GM18873 (cell line): ENCODE results near the gene TUBB6.

Source experiments
- ATAC-seq: cut with Tn5 transposase; IDR thresholded peaks from one replicate; pipeline ENCODE4 v1.9.1; 2021; ENCODE audit warnings: mild to moderate bottlenecking, moderate library complexity, moderate number of reproducible peaks; ENCODE audit not compliant: unreplicated experiment, low FRiP score

TUBB6 gene

DNA sequence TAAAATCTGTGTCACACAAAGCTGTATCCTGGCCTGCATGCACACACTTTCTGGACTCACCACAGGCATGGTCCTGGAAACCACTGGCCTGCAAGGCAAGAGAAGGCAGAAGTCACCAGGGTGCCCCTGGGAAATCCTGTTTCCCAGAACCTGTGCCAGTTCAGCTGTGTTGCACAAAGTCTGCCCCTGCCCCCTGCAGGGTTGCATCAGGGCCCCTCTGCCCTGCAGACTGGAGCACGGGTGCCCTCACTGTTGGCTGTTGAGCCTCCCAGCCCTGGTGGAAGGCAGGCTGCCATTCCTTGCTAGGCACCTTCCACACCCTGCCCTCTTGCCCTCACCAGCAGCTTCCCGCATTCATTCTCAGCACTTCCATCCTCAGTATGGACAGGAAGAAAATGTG is 18.0 kb upstream of the TUBB6 start:
- ATAC-seq: no peak

DNA sequence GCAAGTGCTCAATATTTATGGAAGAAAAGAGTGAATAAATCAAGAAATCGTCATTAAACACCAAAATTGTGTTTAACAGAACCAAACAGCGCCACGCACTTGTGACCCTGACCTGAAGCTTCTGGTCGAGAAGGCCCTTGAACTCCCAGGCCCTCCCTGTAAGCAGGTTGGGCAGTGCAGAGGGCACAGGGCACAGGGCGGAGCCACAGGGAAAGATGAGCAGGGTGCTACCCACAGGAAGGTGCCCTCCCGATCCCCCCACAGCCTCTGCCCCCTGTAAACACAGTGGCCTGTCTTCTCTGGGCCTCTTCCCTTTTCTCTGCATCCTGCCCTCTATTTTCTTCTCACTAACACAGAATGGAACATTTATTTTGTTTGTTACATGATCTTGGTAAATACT is 16.9 kb upstream of the TUBB6 start:
- ATAC-seq: no peak

GRCh38 chr18:12291690-12292089 is 16.4 kb upstream of the TUBB6 start:
- ATAC-seq: no peak

DNA sequence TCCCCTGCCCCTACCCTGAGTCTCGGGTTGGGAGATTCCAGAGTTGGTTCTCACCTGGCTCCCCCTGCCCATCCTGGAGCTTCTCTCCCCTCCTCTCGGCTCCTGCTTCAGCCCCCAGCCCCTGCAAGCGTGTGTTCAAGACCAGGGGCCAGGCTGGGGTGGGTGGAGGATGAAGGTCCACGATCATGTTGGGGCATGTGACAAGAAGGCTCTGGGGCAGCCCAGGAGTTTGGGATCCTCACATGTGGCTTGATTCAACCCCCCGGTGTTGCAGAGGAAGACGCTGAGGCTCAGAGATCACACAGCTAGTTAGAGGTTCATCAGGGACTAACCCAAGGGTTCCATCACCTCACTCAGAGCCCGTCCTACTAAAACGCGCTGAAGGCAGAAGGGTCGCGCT is 14.2 kb upstream of the TUBB6 start:
- ATAC-seq: no peak

DNA sequence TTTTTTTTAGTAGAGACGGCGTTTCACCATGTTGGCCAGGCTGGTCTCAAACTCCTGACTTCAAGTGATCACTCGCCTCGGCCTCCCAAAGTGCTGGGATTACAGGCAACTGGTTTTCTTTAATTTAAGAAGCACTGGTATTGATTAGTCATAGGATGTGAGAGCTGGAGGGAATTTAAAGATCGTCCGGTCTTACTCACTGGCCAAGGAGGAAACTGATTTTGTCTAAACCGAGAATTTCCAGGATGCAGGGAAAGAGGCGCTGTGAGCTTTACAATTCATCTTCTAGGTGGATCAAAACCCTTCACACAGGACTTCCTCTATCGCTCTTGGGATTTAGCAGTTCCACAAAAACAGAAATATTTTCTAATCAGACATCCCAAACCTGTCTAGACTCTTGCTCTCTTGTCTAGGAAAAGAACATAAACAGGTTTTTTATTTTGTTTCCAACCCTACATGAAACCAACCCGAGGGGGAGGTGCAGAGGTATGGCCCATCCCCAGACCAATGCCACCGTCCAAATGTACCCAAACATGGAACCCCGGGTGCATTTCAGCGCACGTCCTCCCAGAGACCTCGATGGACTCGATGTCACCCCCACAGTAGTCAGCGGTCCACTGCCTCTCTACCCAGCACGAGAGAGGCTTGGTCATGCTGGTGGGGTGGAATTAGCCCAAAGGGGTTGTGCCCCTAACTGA is 12.5 kb upstream of the TUBB6 start:
- no peak for ATAC-seq

GRCh38 chr18:12296087-12296403 is 12.0 kb upstream of the TUBB6 start:
- ATAC-seq: no peak

- ATAC-seq: no peak
Measured at GRCh38 chr18:12296457-12296856, 11.6 kb upstream of the TUBB6 start.

DNA sequence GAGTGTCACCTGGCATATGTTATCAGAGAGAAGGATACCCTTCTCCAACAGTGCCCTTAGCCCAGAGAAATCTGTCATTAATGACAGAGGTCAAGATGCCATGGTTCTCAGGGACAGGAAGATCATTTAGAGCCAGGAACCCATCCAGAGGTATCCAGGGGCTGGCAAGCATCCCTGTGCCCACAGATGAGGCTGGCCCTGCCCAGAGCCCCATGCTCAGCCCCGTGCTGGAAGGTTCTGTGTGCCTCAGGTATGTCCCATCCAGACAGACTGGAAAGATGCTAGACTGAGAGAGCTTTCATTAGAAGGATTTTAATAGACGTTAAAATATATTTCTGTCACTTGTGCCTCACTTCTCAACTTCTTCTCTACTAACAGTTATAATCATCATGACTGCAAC is 8.2 kb upstream of the TUBB6 start:
- ATAC-seq: no peak

DNA sequence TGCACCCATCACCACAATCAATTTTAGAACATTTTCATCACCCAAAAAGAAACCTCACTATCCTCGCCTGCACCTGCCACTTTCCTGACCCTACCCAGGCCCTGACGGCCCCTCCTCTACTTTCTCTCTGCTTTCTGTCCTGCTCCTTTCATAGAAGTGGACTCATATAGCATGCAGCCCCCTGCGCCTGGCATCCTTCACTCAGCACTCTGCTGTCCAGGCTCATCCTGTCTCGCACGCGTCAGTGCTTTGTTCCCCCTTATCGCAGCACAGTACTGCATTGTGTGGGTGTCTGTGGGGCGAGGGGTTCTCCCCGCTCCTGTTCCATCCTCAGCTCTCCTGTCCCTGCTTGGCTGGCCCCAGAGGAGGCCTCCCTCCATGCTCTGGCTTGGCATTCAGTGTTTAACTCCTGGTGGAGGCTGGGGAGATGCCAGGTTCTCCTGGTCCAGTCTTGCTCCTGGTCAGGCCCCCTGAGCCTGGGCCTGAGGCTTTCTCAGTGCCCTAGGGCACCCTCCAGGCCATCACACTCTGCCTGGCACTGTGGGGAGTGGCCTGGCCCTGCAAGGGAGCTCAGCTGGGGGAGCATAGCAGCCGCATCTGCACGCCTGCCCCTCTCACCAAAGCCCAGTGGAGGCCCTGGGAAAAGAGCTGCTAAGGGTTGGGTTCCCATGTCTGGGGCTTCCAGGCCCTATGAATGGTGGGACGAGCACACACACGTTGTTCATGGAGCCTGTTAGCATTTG is 6.6 kb upstream of the TUBB6 start:
- ATAC-seq: no peak

- no peak for ATAC-seq
Measured at GRCh38 chr18:12302391-12303147, 5.5 kb upstream of the TUBB6 start.

DNA sequence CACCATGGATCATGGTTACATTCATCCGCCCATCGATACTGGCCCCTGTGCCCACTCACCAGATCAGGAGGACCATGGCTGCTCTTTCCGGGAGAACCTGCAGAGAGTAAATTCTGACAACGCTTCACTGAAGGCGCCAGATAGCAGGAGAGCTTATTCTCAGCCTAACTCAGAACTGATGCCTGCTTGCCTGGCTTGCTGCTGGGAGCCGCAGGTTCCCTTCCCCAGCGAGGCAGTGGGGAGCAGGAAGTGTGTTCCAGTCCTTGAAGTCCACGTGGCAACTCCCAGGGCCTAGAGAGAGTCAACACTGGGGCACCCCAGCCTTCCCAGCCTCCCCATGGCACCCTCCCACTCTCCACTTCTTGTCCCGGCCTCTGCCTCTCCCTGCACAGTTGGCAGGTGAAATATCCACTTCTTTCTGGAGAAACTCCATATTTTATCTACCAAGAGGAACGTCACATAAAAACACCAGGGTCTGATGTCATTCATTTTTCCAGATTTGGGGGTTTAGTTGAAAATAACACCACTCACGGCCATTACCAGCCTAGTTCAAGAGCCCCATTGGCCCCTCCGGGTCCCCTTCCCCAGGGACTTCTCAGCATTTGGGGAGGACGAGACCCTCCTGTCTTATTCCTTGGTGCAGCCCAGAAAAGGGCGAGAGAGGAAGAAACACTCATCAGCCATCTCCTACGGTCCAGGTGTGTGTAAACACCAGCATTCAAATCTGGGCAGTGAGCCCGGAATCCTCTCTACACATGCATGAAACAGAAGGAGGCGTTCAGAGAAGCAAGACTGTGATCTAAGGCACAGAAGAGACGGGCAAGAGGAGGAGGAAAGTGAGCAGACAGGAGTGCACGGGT is 3.5 kb upstream of the TUBB6 start:
- ATAC-seq: no peak

- ATAC-seq: no peak
Measured at GRCh38 chr18:12305211-12305610, 2.8 kb upstream of the TUBB6 start.

- ATAC-seq: no peak
Measured at GRCh38 chr18:12305930-12306629, 2.0 kb upstream of the TUBB6 start.

- ATAC-seq: no peak
Measured at GRCh38 chr18:12306752-12307700, 1.0 kb upstream of the TUBB6 start.

DNA sequence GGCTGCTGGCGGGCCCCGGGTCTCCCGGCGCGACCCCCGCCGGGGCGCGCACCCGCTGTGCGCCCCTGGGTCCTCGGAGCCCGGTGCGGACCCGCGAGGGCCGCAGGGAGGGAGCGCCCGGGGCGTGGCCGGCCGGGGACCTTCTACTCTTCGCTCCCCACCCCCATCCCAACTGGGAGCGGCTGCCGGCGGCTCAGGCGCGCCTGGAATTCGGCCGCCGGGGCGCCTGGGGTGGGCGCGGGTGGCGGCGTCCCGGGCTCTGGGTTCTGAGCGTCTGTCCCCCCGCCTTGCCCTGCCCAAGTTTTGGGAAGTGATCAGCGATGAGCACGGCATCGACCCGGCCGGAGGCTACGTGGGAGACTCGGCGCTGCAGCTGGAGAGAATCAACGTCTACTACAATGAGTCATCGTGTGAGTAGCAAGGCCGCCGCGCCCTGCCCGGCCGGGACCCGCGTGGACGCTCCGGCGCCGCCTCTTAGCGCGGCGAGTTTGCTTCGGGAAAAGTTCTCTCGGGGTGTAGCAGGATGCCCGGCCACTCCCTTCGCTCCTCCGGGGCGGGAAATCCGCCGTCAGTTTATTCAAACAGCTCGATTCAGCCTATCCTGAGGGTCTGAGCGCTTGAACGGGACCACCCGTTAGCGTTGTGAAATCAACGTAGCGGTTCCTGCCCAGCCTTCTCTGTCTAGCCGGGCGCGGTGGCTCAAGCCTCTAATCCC is 502 bp downstream of the TUBB6 start:
- ATAC-seq: no peak

- ATAC-seq: no peak
Measured at GRCh38 chr18:12309683-12310198, 1.7 kb downstream of the TUBB6 start.

DNA sequence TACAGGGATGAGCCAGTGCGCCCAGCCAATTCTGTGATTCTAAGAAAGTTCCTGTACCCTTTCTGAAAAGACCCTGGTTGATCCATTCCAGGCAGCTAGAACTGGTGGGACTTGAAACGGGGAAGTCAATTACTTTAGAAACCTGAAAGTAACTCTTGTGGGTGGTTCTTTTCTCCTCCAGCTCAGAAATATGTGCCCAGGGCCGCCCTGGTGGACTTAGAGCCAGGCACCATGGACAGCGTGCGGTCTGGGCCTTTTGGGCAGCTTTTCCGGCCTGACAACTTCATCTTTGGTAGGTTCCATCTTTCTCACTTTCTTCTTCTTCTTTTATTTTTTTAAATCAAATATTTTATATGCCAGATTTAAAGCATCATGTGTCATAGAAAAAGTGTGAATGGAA is 2.7 kb downstream of the TUBB6 start:
- no peak for ATAC-seq

DNA sequence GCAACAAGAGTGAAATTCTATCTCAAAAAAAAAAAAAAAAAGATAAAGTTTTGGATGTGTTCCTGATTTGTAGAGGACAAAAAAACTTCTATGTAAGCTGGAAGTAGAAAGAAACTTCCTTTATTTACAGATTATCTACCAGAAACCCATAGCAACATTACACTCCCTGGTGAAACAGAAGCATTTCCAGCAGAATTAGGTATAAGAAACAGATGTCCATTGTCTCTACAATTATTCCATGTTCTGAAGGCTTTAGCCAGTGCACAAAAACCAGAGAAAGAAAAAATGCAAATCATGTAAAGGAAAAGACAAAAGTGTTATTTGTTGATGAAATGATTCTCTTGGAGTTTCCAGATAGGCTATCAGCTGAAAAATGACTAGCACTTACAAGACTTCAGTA is 4.9 kb downstream of the TUBB6 start:
- ATAC-seq: no peak
